GM19452 (cell line): ENCODE data around the gene RALBP1.

Source experiments
- ATAC-seq: cut with Tn5 transposase; IDR thresholded peaks from one replicate; pipeline ENCODE4 v1.9.1; 2021; ENCODE audit not compliant: unreplicated experiment

RALBP1 gene

GRCh38 chr18:9546468-9546867, 71.2 kb downstream of the RALBP1 start:
- ATAC-seq, result no peak

DNA sequence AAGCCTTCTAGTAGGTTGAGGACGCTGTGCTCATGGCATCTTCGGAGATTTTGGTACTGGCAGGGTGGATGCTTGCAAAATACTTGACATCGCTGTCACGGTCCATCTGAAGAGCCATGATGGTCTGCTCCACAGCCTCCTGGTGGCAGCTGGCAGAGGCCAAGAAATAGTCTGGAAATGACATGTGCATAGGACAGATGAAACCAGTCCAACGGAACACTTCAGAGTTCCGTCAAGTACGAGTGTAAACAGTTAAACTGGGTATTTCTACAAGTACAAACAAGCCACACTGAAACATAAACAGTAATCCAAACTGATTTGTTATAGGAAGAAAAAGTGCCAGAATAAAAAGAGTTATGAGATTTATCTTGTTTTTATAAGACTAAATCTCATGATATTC, 72.5 kb downstream of the RALBP1 start:
- no peak for ATAC-seq

GRCh38 chr18:9549405-9549804, 74.1 kb downstream of the RALBP1 start:
- no peak for ATAC-seq

DNA sequence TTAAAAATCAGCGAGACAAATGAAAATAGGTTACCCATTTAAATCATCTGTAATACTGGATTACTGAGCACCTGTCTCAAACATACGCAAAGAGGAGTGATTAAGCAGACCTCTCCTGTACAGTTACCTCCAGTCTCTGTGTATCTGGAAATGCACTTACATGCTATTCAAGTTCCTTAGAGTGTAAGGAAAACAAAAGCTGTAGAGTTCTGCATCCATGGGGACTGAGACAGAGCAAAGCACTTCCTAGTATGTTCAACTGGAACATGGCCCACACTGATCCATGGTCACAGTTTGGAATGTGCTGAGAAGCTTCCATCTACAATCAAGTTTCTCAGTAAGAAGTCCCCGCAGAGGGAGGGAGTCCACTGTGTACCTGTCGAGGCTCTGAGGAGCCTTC, 75.1 kb downstream of the RALBP1 start:
- ATAC-seq, result no peak

DNA sequence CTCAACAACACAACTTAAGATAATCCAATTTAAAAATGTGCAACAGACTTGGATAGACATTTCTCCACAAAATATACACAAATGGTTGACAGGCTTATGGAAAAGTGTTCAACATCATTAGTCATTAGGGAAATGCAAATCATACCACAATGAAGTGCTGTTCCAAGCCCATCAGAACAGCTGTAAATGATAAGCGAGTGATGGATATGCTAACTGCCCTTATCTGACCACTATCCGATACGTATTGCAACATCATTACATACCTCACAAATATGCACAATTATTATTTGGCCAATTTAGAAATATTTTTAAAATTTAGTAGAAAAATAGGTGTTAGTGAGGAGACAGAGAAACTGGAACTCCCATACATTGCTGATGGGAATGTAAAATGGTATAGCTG, 76.9 kb downstream of the RALBP1 start:
- ATAC-seq, result no peak

- no peak for ATAC-seq
These were observed 77.3 kb downstream of the RALBP1 start for GRCh38 chr18:9552616-9553015.

DNA sequence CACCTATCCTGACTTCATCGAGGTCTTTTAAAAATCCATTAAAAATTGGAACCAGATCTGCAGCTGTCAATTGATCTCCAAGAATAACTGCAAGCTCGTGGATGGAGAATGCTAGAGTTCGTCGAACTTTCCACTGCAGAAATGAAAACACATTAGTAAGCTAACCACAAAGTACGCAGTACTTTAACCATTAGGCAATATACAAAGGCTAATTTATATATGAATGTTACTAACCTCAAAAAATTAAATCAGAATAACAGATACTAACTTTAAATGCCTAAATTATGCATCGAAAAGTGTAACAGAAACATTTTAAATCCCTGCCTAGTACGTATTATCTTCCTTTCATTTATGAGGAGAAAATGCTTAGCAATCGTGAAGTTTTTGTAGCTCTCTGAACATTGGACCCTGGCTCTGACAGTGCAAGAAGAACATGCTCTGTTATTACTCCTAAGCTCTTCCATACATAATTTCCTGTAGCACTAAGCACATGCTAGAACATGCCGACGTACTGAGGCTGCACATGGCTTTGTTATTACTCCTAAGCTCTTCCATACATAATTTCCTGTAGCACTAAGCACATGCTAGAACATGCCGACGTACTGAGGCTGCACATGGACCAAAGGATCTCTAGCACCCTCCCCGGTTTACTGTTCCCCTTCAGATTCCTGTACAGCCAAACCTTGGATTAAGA, 82.1 kb downstream of the RALBP1 start:
- no peak for ATAC-seq

DNA sequence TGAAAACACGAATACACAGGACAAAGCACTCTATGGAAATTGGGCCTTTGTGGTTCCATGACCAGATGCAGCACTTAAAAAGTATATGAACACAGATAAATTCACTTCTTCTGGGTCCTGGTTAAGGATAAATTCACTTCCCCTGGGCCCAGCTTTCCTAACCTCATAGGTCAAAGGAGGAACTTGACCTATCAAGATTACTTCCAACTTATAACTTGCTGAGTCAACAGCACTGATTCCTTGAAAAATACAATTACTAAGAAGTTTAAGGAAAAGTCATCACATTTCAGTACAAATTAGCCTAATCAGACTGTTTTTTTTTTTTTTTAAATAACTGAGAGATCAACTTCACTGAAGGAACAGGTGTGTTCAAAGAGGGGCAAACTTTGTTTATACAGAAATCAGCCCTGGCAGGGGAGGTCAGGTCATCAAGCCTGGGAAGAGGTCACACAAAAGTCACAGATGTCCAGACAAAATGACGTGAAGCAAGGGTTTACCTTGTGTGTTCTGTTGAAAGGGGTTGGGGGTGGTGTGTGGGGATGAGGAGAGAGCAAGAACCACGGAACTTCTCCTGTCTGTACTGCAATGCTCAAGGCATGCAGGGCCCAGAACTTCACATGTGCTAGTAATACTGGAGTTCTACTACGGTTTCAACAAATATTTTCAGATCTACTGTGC, 83.2 kb downstream of the RALBP1 start:
- no peak for ATAC-seq

- ATAC-seq, result no peak
These were observed 83.9 kb downstream of the RALBP1 start for GRCh38 chr18:9559253-9559652.

- ATAC-seq, result no peak
These were observed 86.4 kb downstream of the RALBP1 start for GRCh38 chr18:9561759-9562158.

GRCh38 chr18:9562584-9562983, 87.3 kb downstream of the RALBP1 start:
- ATAC-seq, result no peak

DNA sequence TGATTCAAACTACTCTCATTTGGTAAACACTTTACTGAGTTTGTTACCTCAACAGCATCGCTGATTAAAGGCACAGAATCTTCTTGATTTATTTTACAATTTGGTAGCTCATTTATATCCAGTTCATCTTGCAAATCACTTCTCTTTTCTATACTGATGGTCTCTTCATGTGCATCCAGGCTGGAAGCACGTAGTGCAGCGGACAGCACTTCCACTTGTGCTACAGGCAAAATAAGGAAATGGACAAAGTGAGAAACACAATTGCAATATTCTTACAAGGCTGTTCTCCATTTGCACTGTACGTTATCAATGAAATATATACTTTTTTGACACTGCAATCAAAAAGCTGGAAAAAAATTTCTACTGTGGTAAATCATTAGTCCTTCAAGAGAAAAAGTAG, 88.0 kb downstream of the RALBP1 start:
- no peak for ATAC-seq

DNA sequence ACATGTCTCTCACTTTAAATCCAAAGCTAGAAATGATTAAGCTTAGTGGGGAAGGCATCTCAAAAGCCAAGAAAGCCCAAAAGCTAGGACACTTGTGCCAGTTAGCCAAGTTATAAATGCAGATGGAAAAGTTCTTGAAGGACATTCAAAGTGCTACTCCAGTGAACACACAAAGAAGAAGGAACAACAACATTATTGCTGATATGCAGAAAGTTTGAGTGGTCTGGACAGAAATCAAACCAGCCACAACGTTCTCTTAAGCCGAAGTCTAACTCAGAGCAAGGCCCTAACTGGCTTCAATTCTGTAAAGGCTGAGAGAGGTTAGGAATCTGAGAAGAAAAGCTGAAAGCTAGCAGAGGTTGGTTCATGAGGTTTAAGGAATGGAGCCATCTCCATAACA, 90.1 kb downstream of the RALBP1 start:
- no peak for ATAC-seq

DNA sequence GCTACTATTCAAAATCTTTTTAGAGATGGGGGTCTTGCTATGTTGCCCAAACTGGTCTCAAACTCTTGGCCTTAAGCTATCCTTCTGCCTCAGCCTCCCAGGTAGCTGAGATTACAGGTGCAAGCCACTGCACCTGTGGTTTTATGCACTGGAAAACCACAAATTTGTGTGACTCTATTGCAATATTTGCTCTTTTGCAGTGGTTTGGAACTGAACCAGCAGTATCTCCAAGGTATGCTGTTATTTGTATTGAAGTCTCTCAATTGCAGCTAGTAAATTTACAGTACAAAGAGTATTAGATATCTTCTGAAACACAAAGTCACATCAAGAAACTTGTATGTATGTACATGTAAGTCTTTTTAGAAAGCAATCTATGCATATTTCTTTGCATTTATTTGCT, 92.9 kb downstream of the RALBP1 start:
- no peak for ATAC-seq

GRCh38 chr18:9569178-9569577, 93.9 kb downstream of the RALBP1 start:
- no peak for ATAC-seq

DNA sequence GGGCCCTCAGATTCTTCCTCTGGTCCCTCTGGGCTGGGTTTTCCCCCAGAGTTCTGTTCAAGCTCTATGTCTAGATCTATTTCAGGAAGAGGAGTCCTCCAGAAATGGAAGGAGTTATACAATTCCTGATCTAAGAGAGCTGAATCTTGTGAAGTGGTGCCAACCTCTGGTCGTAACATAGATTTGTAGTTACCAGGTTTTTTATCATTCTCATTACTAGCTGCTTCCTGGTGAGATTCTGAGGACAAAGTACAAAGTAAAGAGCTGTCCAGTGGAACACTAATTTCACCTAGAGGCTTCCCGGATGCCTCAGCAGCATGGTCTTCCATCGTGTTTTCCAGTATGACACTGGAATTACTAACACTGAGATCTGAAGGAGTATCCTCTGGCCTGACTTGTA, 94.9 kb downstream of the RALBP1 start:
- no peak for ATAC-seq

DNA sequence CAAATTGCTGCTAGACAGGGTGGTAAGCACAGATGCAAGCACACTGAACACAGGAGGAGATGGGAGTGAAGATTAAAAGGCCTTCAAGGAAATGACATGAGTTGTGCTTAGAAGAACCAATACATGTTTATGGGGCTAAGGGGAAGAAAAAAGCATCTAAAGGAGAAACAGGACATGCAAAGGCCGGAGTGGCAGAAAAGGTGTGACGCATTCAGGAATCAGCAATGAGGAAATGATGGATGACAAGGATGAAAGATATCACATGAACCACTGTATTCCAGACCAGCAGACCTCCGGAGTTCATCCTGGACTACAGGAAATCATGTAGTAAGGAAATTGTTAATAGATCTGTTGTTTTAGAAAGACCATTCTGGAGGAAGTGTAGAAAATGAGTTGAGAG, 96.2 kb downstream of the RALBP1 start:
- no peak for ATAC-seq

DNA sequence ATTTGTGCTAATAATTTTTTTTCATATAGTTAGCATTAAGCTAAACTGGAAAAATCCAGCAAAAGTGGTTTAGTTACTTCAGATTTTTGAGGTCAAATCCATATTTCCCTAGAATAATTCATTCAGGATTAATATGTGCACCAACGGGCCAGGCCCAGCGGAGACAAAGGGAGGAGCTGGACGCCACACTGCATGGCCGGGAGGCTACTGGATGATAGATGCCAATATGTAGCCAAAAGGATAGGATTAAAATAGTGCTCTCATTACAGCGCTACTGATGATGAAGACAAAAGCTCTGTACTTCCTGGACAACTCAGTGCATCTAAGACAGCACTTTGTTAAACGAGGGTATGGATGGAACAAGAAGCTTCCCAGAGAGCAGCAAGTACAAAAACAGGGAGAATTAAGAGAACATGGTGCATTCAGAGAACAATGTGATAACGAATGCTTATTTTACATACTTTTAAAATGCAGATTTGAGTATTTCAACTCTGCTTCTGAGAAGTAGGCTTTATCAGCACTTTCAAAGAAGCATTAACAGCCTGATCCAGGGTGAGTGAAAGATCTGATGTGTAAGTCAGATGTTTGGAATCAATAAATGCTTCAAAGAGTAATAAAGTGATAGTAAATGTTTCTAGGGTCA, 99.3 kb downstream of the RALBP1 start:
- no peak for ATAC-seq

GRCh38 chr18:9575558-9575957, 100.2 kb downstream of the RALBP1 start:
- ATAC-seq, result peak; percentile 63

DNA sequence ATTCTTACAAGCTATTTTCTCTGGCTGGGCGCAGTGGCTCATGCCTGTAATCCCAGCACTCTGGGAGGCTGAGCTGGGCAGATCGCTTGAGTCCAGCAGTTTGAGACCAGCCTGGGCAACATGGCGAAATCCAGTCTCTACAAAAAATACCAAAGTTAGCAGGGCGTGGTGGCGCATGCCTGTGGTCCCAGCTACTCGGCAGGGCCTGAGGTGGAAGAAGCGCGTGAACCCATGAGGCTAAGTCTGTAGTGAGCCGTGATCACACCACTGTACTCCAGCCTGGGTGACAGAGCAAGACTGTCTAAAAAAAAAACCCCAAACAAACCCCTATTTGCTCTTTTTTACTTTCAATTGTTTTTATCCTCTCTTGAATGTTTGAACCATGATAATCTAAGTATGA, 102.0 kb downstream of the RALBP1 start:
- no peak for ATAC-seq

DNA sequence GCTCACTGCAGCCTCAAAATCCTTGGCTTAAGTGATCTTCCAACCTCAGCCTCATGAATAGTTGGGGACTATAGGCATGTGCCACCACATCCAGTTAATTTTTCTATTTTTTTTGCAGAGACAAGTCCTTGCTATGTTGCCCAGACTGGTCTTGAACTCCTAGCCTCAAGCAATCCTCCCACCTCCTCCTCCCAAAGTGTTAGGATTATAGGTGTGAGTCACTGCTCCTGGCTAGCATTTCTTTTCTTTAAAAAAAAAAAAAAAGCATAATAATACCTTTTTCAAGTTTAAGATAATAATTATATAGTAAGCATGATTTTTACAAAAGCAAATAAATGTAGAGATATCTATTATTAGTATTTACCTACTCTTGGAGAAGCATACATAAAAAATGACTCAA, 103.0 kb downstream of the RALBP1 start:
- no peak for ATAC-seq

DNA sequence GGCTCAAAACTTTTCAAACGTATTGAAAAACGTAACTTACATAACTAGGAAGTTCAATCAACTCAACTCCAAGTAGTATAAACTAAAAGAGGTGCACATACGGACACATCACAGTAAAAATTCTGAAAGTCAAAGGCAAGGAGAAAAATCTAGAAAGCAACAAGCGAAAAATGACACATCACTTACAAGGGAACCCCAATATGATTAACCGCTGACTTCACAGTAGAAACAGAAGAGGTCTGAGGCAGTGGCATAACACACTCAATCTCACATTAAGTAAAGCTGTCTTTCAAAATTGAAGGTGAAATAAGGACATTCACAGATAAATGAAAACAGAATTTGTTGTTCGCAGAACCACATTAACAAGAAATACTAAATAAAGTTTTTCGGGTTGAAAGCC, 106.4 kb downstream of the RALBP1 start:
- ATAC-seq, result no peak
